Measurements from ENCODE around the gene PLA2G2A.
"Not testable (repeated sequence)": the region's sequence is repeated elsewhere in the genome, so short reads cannot be mapped to it uniquely, and the experiment has no call there.

PLA2G2A gene

GRCh38 chr1:19979494-19979977, at the start of gene PLA2G2A:
Gene PLA2G2A (minus strand): TSS chr1:19979618. CDS start chr1:19978773, 845 bp downstream.
- no peaks in the 10 kb centered on the region for H3K36me3 ChIP-seq (ENCODE audit: control insufficient read depth, insufficient read depth, low read length)
- H3K27ac ChIP-seq (ENCODE audit: low read depth, low read length): no peak within 1 kb of the TSS
- H3K27me3 ChIP-seq (ENCODE audit: control insufficient read depth, insufficient read depth, low read length): no peaks in the 10 kb centered on the region
- no peak within 1 kb of the TSS for H3K4me3 ChIP-seq (ENCODE audit: low read depth, low read length)
- H3K9me3 ChIP-seq (ENCODE audit: control insufficient read depth, insufficient read depth, low read depth, low read length): 0 out of 2 replicates have a peak, but pooled peaks cover 5% of the 10 kb centered on the region
- no peak within 1 kb of the TSS for H3K9ac ChIP-seq (ENCODE audit: low read length)
- peaks cover 24% of the 10 kb centered on the region for H3K4me1 ChIP-seq (ENCODE audit: control insufficient read depth, insufficient read depth, low read length)

DNA sequence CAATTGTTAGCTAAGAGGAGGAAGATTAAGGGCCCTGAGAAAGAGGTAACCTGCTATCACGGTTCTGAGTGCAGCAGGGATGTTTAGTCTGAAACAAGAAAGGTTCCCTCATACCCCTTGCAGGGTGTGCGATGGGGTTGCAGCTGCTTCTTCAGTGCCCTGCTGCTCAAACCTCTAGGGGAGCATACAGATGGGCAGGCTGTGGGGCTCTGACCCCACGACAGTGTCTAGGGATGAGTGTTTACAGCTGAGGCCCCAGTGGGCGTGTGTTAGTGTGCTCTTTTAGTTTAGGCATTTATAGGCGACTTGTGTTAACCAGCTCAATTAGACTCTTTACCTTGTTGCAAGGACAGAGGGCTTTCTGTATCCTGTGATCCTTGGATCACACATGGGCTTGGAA, 49.3 kb upstream of the PLA2G2A start:
- H3K9me3 ChIP-seq (ENCODE audit: control insufficient read depth, insufficient read depth, low read depth, low read length): peaks cover 1% of the 10 kb centered on the region; the same call in 1 of the 2 replicates
- no peaks in the 10 kb centered on the region for H3K36me3 ChIP-seq (ENCODE audit: control insufficient read depth, insufficient read depth, low read length)
- H3K27ac ChIP-seq (ENCODE audit: low read depth, low read length): no peak overlapping the region

GRCh38 chr1:20028125-20028524, 48.7 kb upstream of the PLA2G2A start:
- H3K4me1 ChIP-seq (ENCODE audit: control insufficient read depth, insufficient read depth, low read length): no peaks in the 10 kb centered on the region
- H3K27ac ChIP-seq (ENCODE audit: low read depth, low read length): no peak overlapping the region
- no peaks in the 10 kb centered on the region for H3K36me3 ChIP-seq (ENCODE audit: control insufficient read depth, insufficient read depth, low read length)
- H3K4me3 ChIP-seq (ENCODE audit: low read depth, low read length): no peak overlapping the region
- H3K9me3 ChIP-seq (ENCODE audit: control insufficient read depth, insufficient read depth, low read depth, low read length): peaks cover 6% of the 10 kb centered on the region; the same call in 1 of the 2 replicates
- no peak overlapping the region for H3K9ac ChIP-seq (ENCODE audit: low read length)
- H3K27me3 ChIP-seq (ENCODE audit: control insufficient read depth, insufficient read depth, low read length): no peaks in the 10 kb centered on the region

More for the DNA sequence above, 49.3 kb upstream of the PLA2G2A start:
- Histone ChIP-seq H3K9ac (ENCODE audit: low read length) (no peak overlapping the region), H3K4me1 (ENCODE audit: control insufficient read depth, insufficient read depth, low read length) (no peaks in the 10 kb centered on the region), H3K4me3 (ENCODE audit: low read depth, low read length) (no peak overlapping the region), H3K27me3 (ENCODE audit: control insufficient read depth, insufficient read depth, low read length) (no peaks in the 10 kb centered on the region)

DNA sequence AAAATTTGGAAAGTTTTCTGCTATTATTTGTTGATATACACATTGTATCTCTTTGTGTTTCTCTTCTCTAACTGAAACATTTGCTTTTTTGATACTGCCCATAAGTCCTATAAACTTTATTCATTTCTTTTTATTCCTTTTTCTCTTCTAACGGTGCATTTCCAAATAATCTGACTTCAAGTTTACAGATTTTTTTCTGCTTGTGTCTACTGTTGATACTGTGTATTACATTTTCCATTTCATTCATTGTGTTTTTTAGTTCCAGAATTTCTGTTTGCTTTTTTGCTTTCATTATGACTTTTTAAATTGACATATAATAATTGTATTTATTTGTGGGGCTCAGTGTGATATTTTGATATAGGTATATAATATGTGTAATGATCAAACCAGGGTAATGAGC, 38.3 kb upstream of the PLA2G2A start:
- H3K36me3 ChIP-seq (ENCODE audit: control insufficient read depth, insufficient read depth, low read length): no peaks in the 10 kb centered on the region
- no peak overlapping the region for H3K9ac ChIP-seq (ENCODE audit: low read length)
- H3K4me3 ChIP-seq (ENCODE audit: low read depth, low read length): no peak overlapping the region
- H3K9me3 ChIP-seq (ENCODE audit: control insufficient read depth, insufficient read depth, low read depth, low read length): peaks cover 18% of the 10 kb centered on the region
- no peak overlapping the region for H3K27ac ChIP-seq (ENCODE audit: low read depth, low read length)
- H3K4me1 ChIP-seq (ENCODE audit: control insufficient read depth, insufficient read depth, low read length): no peaks in the 10 kb centered on the region
- no peaks in the 10 kb centered on the region for H3K27me3 ChIP-seq (ENCODE audit: control insufficient read depth, insufficient read depth, low read length)

- H3K4me3 ChIP-seq (ENCODE audit: low read depth, low read length): no peak overlapping the region
- no peaks in the 10 kb centered on the region for H3K4me1 ChIP-seq (ENCODE audit: control insufficient read depth, insufficient read depth, low read length)
- no peak overlapping the region for H3K9ac ChIP-seq (ENCODE audit: low read length)
- H3K36me3 ChIP-seq (ENCODE audit: control insufficient read depth, insufficient read depth, low read length): no peaks in the 10 kb centered on the region
- no peak overlapping the region for H3K27ac ChIP-seq (ENCODE audit: low read depth, low read length)
- peaks cover 18% of the 10 kb centered on the region for H3K9me3 ChIP-seq (ENCODE audit: control insufficient read depth, insufficient read depth, low read depth, low read length)
- no peaks in the 10 kb centered on the region for H3K27me3 ChIP-seq (ENCODE audit: control insufficient read depth, insufficient read depth, low read length)
Measured at GRCh38 chr1:20014153-20014552, 34.7 kb upstream of the PLA2G2A start.

DNA sequence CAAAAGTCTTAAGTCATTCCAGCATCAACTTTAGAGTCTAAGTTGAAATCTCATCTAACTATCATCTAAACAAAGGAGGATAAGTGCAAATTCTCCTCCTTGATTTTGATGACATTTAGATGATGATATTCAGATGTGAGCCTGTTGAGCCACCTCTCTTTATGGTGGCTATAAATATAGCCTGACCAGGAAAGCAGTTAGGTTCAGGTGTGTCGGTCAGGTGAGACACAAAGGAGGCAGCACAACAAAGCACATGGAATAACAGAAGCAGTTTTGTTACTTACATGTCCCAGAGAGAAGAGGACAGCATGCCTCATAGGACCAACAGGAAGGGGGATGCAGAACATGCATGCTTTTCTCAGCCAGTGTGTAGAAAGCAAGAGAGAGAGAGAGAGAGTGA, 30.6 kb upstream of the PLA2G2A start:
- H3K36me3 ChIP-seq (ENCODE audit: control insufficient read depth, insufficient read depth, low read length): no peaks in the 10 kb centered on the region
- H3K9ac ChIP-seq (ENCODE audit: low read length): no peak overlapping the region
- no peak overlapping the region for H3K27ac ChIP-seq (ENCODE audit: low read depth, low read length)
- H3K27me3 ChIP-seq (ENCODE audit: control insufficient read depth, insufficient read depth, low read length): no peaks in the 10 kb centered on the region
- H3K9me3 ChIP-seq (ENCODE audit: control insufficient read depth, insufficient read depth, low read depth, low read length): peaks cover 14% of the 10 kb centered on the region
- no peak overlapping the region for H3K4me3 ChIP-seq (ENCODE audit: low read depth, low read length)
- H3K4me1 ChIP-seq (ENCODE audit: control insufficient read depth, insufficient read depth, low read length): no peaks in the 10 kb centered on the region

- Histone ChIP-seq H3K27ac (ENCODE audit: low read depth, low read length) (no peak overlapping the region), H3K36me3 (ENCODE audit: control insufficient read depth, insufficient read depth, low read length) (no peaks in the 10 kb centered on the region), H3K9ac (ENCODE audit: low read length) (no peak overlapping the region), H3K4me3 (ENCODE audit: low read depth, low read length) (no peak overlapping the region), H3K27me3 (ENCODE audit: control insufficient read depth, insufficient read depth, low read length) (no peaks in the 10 kb centered on the region), H3K4me1 (ENCODE audit: control insufficient read depth, insufficient read depth, low read length) (no peaks in the 10 kb centered on the region), H3K9me3 (ENCODE audit: control insufficient read depth, insufficient read depth, low read depth, low read length) (peaks cover 16% of the 10 kb centered on the region)
Measured at GRCh38 chr1:20009212-20009611, 29.8 kb upstream of the PLA2G2A start.

GRCh38 chr1:20008391-20008841, 29.0 kb upstream of the PLA2G2A start:
- H3K4me1 ChIP-seq (ENCODE audit: control insufficient read depth, insufficient read depth, low read length): no peaks in the 10 kb centered on the region
- H3K9me3 ChIP-seq (ENCODE audit: control insufficient read depth, insufficient read depth, low read depth, low read length): peaks cover 13% of the 10 kb centered on the region
- H3K27me3 ChIP-seq (ENCODE audit: control insufficient read depth, insufficient read depth, low read length): no peaks in the 10 kb centered on the region
- H3K36me3 ChIP-seq (ENCODE audit: control insufficient read depth, insufficient read depth, low read length): no peaks in the 10 kb centered on the region
- H3K9ac ChIP-seq (ENCODE audit: low read length): no peak overlapping the region
- no peak overlapping the region for H3K27ac ChIP-seq (ENCODE audit: low read depth, low read length)
- H3K4me3 ChIP-seq (ENCODE audit: low read depth, low read length): no peak overlapping the region

- H3K9ac ChIP-seq (ENCODE audit: low read length); H3K4me3 ChIP-seq (ENCODE audit: low read depth, low read length); H3K27me3 ChIP-seq (ENCODE audit: control insufficient read depth, insufficient read depth, low read length); H3K4me1 ChIP-seq (ENCODE audit: control insufficient read depth, insufficient read depth, low read length); H3K36me3 ChIP-seq (ENCODE audit: control insufficient read depth, insufficient read depth, low read length); H3K27ac ChIP-seq (ENCODE audit: low read depth, low read length): not testable (repeated sequence)
- H3K9me3 ChIP-seq (ENCODE audit: control insufficient read depth, insufficient read depth, low read depth, low read length): peaks cover 51% of the 10 kb centered on the region
Measured at GRCh38 chr1:19998823-19999222, 19.4 kb upstream of the PLA2G2A start.

DNA sequence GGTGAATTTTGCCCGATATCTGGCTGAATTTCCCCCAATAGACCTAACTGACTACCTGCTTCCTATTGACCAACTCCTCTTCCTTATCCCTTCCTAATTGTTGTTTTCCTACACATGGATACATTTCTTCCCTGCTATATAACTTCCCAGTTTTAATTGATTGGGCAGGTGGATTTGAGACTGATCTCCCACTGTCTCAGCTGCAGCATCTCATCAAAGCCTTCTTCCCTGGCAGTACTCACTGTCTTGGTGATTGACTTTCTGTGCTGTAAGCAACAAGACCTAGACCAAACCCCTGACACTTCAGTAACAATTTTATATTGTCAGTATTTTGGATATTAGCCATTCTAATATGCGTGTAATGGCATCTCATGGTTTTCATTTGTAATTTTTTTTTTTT, 11.3 kb upstream of the PLA2G2A start:
- H3K36me3 ChIP-seq (ENCODE audit: control insufficient read depth, insufficient read depth, low read length): 0 out of 2 replicates have a peak, but pooled peaks cover 1% of the 10 kb centered on the region
- H3K9ac ChIP-seq (ENCODE audit: low read length): peak overlapping the region; percentile 76
- no peaks in the 10 kb centered on the region for H3K27me3 ChIP-seq (ENCODE audit: control insufficient read depth, insufficient read depth, low read length)
- peak overlapping the region; percentile 20 for H3K4me3 ChIP-seq (ENCODE audit: low read depth, low read length)
- H3K9me3 ChIP-seq (ENCODE audit: control insufficient read depth, insufficient read depth, low read depth, low read length): peaks cover 22% of the 10 kb centered on the region
- H3K4me1 ChIP-seq (ENCODE audit: control insufficient read depth, insufficient read depth, low read length): peaks cover 30% of the 10 kb centered on the region
- peak overlapping the region; percentile 84 for H3K27ac ChIP-seq (ENCODE audit: low read depth, low read length)

DNA sequence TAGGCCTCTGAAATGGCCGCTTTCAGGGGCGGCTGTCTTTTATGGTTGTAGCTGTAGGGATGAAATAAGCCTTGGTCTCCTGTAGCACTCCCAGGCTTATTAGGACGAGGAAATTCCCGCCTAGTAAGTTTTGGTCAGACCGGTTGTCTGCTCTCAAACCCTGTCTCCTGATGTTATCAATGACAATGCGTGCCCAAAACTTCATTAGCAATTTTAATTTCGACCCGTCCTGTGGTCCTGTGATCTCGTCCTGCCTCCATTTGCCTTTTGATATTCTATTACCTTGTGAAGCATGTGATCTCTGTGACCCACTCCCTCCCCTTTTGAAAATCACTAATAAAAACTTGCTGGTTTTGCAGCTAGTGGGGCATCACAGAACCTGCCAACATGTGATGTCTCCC, 10.8 kb upstream of the PLA2G2A start:
- H3K36me3 ChIP-seq (ENCODE audit: control insufficient read depth, insufficient read depth, low read length); H3K27me3 ChIP-seq (ENCODE audit: control insufficient read depth, insufficient read depth, low read length): not testable (repeated sequence)
- Histone ChIP-seq H3K27ac (ENCODE audit: low read depth, low read length) (peak overlapping the region; percentile 95; the same call in 1 of the 2 replicates), H3K9ac (ENCODE audit: low read length) (peak overlapping the region; percentile 76), H3K4me3 (ENCODE audit: low read depth, low read length) (peak overlapping the region; percentile 20), H3K4me1 (ENCODE audit: control insufficient read depth, insufficient read depth, low read length) (peaks cover 30% of the 10 kb centered on the region), H3K9me3 (ENCODE audit: control insufficient read depth, insufficient read depth, low read depth, low read length) (peaks cover 17% of the 10 kb centered on the region)

Data from HUES6 (cell line).